ENCODE measurements around the gene RASGRF1. TPM values are rescaled to one million over a fixed set of nuclear protein-coding genes. Genes with fewer than 3 reads are reported as not detected.

Gene RASGRF1
- total RNA-seq, 2 experiments from 2014 or later: 3.0 to 4.5 TPM

DNA sequence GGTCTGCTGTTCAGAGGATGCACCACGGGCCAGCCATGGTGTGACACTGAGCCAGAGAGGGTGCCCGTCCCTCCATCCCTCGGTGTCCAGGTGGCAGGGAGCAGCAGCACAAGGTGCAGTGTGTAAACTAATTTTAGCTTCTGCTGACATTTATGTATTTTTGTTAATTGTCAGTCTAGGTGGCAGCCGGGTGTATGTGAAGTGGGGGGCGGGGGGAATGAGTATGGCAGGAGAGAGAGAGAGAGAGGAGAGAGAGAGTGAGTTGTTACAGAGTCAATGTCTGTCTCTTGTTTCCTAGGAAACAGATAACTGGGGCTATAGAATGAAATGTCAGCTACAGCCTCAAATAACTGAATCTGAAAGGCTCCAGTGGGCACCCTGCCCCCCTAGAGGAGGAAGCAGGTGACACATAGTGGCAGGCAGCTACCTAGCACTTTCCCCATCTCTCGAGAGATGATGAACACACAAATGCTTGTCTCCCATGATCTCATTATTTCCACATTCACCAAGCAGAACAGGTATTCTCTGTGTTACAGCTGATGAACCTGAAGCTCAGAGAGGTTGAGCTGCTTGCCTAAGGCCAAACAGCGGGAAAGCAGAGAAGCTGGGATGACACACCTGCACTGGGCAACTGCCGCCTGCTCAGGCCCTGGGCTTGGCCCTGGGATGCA is 24.7 kb downstream of the RASGRF1 start:
- TF ChIP-seq, protein P1, sequence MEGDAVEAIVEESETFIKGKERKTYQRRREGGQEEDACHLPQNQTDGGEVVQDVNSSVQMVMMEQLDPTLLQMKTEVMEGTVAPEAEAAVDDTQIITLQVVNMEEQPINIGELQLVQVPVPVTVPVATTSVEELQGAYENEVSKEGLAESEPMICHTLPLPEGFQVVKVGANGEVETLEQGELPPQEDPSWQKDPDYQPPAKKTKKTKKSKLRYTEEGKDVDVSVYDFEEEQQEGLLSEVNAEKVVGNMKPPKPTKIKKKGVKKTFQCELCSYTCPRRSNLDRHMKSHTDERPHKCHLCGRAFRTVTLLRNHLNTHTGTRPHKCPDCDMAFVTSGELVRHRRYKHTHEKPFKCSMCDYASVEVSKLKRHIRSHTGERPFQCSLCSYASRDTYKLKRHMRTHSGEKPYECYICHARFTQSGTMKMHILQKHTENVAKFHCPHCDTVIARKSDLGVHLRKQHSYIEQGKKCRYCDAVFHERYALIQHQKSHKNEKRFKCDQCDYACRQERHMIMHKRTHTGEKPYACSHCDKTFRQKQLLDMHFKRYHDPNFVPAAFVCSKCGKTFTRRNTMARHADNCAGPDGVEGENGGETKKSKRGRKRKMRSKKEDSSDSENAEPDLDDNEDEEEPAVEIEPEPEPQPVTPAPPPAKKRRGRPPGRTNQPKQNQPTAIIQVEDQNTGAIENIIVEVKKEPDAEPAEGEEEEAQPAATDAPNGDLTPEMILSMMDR (conservative IDR thresholded peaks at IDR 0.05; ENCODE audit: low read length): peak; percentile 50
- TF ChIP-seq EZH2phosphoT487 (IDR thresholded peaks at IDR 0.05; ENCODE audit: borderline replicate concordance, low read depth, low read length): no peak
- DNase-seq (ENCODE audit: low spot score): peak; percentile 40
- no peak overlapping the region for H3K27ac ChIP-seq (ENCODE audit: low read depth, low read length, poor library complexity, severe bottlenecking)
- H3K4me1 ChIP-seq (ENCODE audit: insufficient read depth, low read length, poor library complexity, severe bottlenecking): no peaks in the 10 kb centered on the region
- H3K4me3 ChIP-seq (ENCODE audit: low read depth, low read length, poor library complexity, severe bottlenecking): no peak overlapping the region
- no peaks in the 10 kb centered on the region for H3K9me3 ChIP-seq (ENCODE audit: low read length)
- BruUV-seq (replicated peaks): no TSS peak
- no peaks in the 10 kb centered on the region for H3K36me3 ChIP-seq (ENCODE audit: insufficient read depth, low read length)
- no peaks in the 10 kb centered on the region for H3K79me2 ChIP-seq (ENCODE audit: insufficient read depth, low read depth, low read length)
- peak overlapping the region; percentile 27; the same call in 1 of the 2 replicates for H3K4me2 ChIP-seq (ENCODE audit: low read length)
- intact Hi-C loops (cut with micrococcal nuclease; ENCODE audit: unreplicated experiment): no loop called here
- H4K20me1 ChIP-seq (ENCODE audit: insufficient read depth, low read length): no peaks in the 10 kb centered on the region
- ChIA-PET POLR2A (no interaction called here), CTCF (ENCODE audit: unreplicated experiment) (no interaction called here)
- no peaks in the 10 kb centered on the region for H3K9me2 ChIP-seq (ENCODE audit: insufficient read depth, low read length)
- no peak overlapping the region; the same call in 1 of the 2 replicates for H2AFZ ChIP-seq (ENCODE audit: low read length)

DNA sequence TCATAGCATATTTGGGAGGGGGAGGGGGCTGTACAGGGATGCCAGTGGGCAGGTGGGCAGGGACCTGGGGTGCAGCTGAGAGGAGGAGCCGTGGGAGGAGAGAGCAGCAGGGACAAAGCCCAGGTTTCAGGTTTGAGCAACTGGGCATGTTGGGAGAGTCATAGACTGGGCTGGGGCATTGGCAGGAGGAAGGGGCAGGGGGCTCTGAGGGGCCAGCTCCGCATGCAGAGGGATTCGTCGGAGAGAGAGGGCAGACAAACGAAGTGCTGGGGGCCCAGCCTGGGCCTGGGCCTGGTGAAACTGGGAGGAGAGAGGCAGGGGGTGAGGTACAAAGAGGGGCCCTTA is 25.2 kb downstream of the RASGRF1 start:
- H3K79me2 ChIP-seq (ENCODE audit: insufficient read depth, low read depth, low read length): no peaks in the 10 kb centered on the region
- CTCF ChIA-PET (ENCODE audit: unreplicated experiment): no interaction called here
- no peak overlapping the region for H3K27ac ChIP-seq (ENCODE audit: low read depth, low read length, poor library complexity, severe bottlenecking)
- intact Hi-C loops (cut with micrococcal nuclease; ENCODE audit: unreplicated experiment): no loop called here
- no peaks in the 10 kb centered on the region for H3K9me2 ChIP-seq (ENCODE audit: insufficient read depth, low read length)
- TF ChIP-seq, protein P1 (conservative IDR thresholded peaks at IDR 0.05; ENCODE audit: low read length): no peak
- TF ChIP-seq EZH2phosphoT487 (IDR thresholded peaks at IDR 0.05; ENCODE audit: borderline replicate concordance, low read depth, low read length): no peak
- peak overlapping the region; percentile 27; the same call in 1 of the 2 replicates for H3K4me2 ChIP-seq (ENCODE audit: low read length)
- H2AFZ ChIP-seq (ENCODE audit: low read length): no peak overlapping the region; the same call in 1 of the 2 replicates
- no peaks in the 10 kb centered on the region for H3K9me3 ChIP-seq (ENCODE audit: low read length)
- H4K20me1 ChIP-seq (ENCODE audit: insufficient read depth, low read length): no peaks in the 10 kb centered on the region
- H3K36me3 ChIP-seq (ENCODE audit: insufficient read depth, low read length): no peaks in the 10 kb centered on the region
- BruUV-seq (replicated peaks): no TSS peak
- H3K4me1 ChIP-seq (ENCODE audit: insufficient read depth, low read length, poor library complexity, severe bottlenecking): no peaks in the 10 kb centered on the region
- H3K4me3 ChIP-seq (ENCODE audit: low read depth, low read length, poor library complexity, severe bottlenecking): no peak overlapping the region
- no peak for DNase-seq (ENCODE audit: low spot score)
- POLR2A ChIA-PET: no interaction called here

DNA sequence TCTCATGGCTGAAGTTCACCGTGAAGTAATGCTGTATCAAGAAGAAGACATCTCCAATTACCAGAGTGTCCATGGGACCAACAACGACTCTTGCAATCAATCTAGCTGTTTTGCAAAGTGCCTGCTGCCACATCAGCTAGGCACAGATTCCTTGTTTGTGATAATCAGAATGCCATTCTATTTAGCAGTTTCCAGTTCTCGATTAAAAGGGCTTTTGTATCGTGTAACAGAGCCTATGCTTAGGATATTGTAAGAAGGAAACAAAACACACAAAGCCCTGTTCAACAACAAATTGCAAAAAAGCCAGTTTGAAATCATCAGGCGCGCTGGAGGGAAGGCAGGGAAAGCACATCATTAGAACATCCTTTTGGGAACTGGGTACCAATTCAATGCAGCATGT is 26.1 kb downstream of the RASGRF1 start:
- POLR2A ChIA-PET: no interaction called here
- Histone ChIP-seq H3K36me3 (ENCODE audit: insufficient read depth, low read length) (no peaks in the 10 kb centered on the region), H2AFZ (ENCODE audit: low read length) (no peak overlapping the region), H3K4me3 (ENCODE audit: low read depth, low read length, poor library complexity, severe bottlenecking) (no peak overlapping the region), H3K9me2 (ENCODE audit: insufficient read depth, low read length) (no peaks in the 10 kb centered on the region), H3K4me1 (ENCODE audit: insufficient read depth, low read length, poor library complexity, severe bottlenecking) (no peaks in the 10 kb centered on the region), H3K4me2 (ENCODE audit: low read length) (no peak overlapping the region), H3K79me2 (ENCODE audit: insufficient read depth, low read depth, low read length) (no peaks in the 10 kb centered on the region), H3K9me3 (ENCODE audit: low read length) (no peaks in the 10 kb centered on the region), H4K20me1 (ENCODE audit: insufficient read depth, low read length) (no peaks in the 10 kb centered on the region), H3K27ac (ENCODE audit: low read depth, low read length, poor library complexity, severe bottlenecking) (no peak overlapping the region)
- intact Hi-C loops (cut with micrococcal nuclease; ENCODE audit: unreplicated experiment): no loop called here
- no TSS peak for BruUV-seq (replicated peaks)
- no peak for TF ChIP-seq EZH2phosphoT487 (IDR thresholded peaks at IDR 0.05; ENCODE audit: borderline replicate concordance, low read depth, low read length)
- TF ChIP-seq, protein P1 (conservative IDR thresholded peaks at IDR 0.05; ENCODE audit: low read length): no peak
- DNase-seq (ENCODE audit: low spot score): no peak
- CTCF ChIA-PET (ENCODE audit: unreplicated experiment): no interaction called here

Data from OCI-LY7 (cell line).